GM10248 (cell line): ENCODE measurements around the gene HARS2.

Experiments used
- CTCF ChIA-PET: fragments of 300-600 bp; sonication (Branson Sonifier 250); formaldehyde crosslinking; extraction: SDS; loops from one replicate; lab custom pipeline; 2021; ENCODE audit warnings: antibody characterized with exemption; lab: Yijun Ruan, JAX
- POLR2A ChIA-PET: fragments of 350-650 bp; sonication (Branson Sonifier 250); formaldehyde crosslinking; extraction: SDS; loops from one replicate; lab custom pipeline; 2020; ENCODE audit warnings: antibody characterized with exemption; lab: Yijun Ruan, JAX
- DNase-seq: peaks from one replicate; pipeline ENCODE4 v3.0.0; 2012; ENCODE audit errors: extremely low spot score
- CTCF ChIP-seq: IDR thresholded peaks from 2 replicates; pipeline ENCODE4 v1.5.1; 2012; ENCODE audit warnings: mild to moderate bottlenecking, low read depth; ENCODE audit errors: extremely low read depth, missing control alignments, control extremely low read depth

HARS2 gene

GRCh38 chr5:140674211-140674610 lies 17.0 kb upstream of the HARS2 start:
- POLR2A ChIA-PET, result interaction anchor here (0.7 to 1.6 kb wide), 3 partner anchors 9 to 273 kb away, joined by 4 to 5 read pairs (median 5); partner anchors contain the start of genes ANKHD1, IK and NDUFA2
- TF ChIP-seq CTCF, result no peak
- CTCF ChIA-PET, result interaction anchor here (0.9 to 1.5 kb wide), 5 partner anchors 10 to 35 kb away, joined by 3 to 4 read pairs (median 3); no protein-coding TSS in a partner anchor
- DNase-seq, result no peak

- CTCF ChIA-PET, result interaction anchor here (0.7 to 1.5 kb wide), 6 partner anchors 10 to 32 kb away, joined by 3 to 4 read pairs (median 3); partner anchors contain the start of genes IK and NDUFA2
- POLR2A ChIA-PET, result interaction anchor here (0.7 to 1.6 kb wide), 4 partner anchors 9 to 273 kb away, joined by 4 to 5 read pairs (median 4); partner anchors contain the start of genes ANKHD1, HARS1, HARS2 and IK
- DNase-seq, result no peak
- TF ChIP-seq CTCF, result no peak
Measured at GRCh38 chr5:140674629-140675028, 16.6 kb upstream of the HARS2 start.

- CTCF ChIA-PET, result interaction anchor here (1.2 to 1.3 kb wide), 2 partner anchors 11 to 20 kb away, joined by 3 read pairs; no protein-coding TSS in a partner anchor
- POLR2A ChIA-PET, result no interaction called here
- no peak for TF ChIP-seq CTCF
- peak; percentile 43 for DNase-seq
Measured at GRCh38 chr5:140677947-140678346, 13.3 kb upstream of the HARS2 start.

GRCh38 chr5:140678993-140679392 lies 12.3 kb upstream of the HARS2 start:
- TF ChIP-seq CTCF, result no peak
- DNase-seq, result no peak
- POLR2A ChIA-PET, result interaction anchor here (0.5 kb wide), 1 partner anchor 8 kb away, joined by 4 read pairs; no protein-coding TSS in a partner anchor
- CTCF ChIA-PET, result interaction anchor here (1.0 kb wide), 1 partner anchor 278 kb away, joined by 3 read pairs; the partner anchor contains the start of gene ANKHD1

GRCh38 chr5:140690376-140690932 lies 801 bp upstream of the HARS2 start:
- no peak for TF ChIP-seq CTCF
- CTCF ChIA-PET, result interaction anchor here (0.8 to 1.5 kb wide), 7 partner anchors 9 to 327 kb away, joined by 3 to 6 read pairs (median 3); no protein-coding TSS in a partner anchor
- no peak for DNase-seq
- POLR2A ChIA-PET, result interaction anchor here (0.6 to 1.6 kb wide), 9 partner anchors 10 to 332 kb away, joined by 3 to 12 read pairs (median 4); partner anchors contain the start of genes IK, NDUFA2 and ZMAT2

- ChIA-PET POLR2A (no interaction called here), CTCF (interaction anchor here (1.7 kb wide), 1 partner anchor 9 kb away, joined by 8 read pairs; no protein-coding TSS in a partner anchor)
- no peak for TF ChIP-seq CTCF
- no peak for DNase-seq
Measured at GRCh38 chr5:140694276-140694675, 3.0 kb downstream of the HARS2 start.
